GM12878 (cell line): ENCODE results near the gene NTM. TPM values are rescaled to one million over a fixed set of nuclear protein-coding genes. Genes with fewer than 3 reads are reported as not detected.

Source experiments
- BACH1 ChIP-seq: fragments of 450-650 bp; IDR thresholded peaks from 2 replicates; pipeline ENCODE4 v1.6.1; 2017; ENCODE audit warnings: mild to moderate bottlenecking, borderline replicate concordance
- BRCA1 ChIP-seq: IDR thresholded peaks from 2 replicates; pipeline ENCODE4 v1.6.1; 2011; ENCODE audit warnings: low read depth, low read length, improper control_type of control experiment
- CHD1 ChIP-seq: IDR thresholded peaks from 2 replicates; pipeline ENCODE4 v1.6.1; 2012; ENCODE audit warnings: low read depth, low read length, improper control_type of control experiment
- CHD4 ChIP-seq: fragments of 200-600 bp; sonication (generic); IDR thresholded peaks from 2 replicates; pipeline ENCODE4 v1.6.1; 2016; ENCODE audit warnings: mild to moderate bottlenecking
- FOXM1 ChIP-seq: IDR thresholded peaks from 2 replicates; pipeline ENCODE4 v1.6.1; 2012; ENCODE audit warnings: low read depth, mild to moderate bottlenecking, inconsistent platforms, low read length, moderate library complexity
- HDAC6 ChIP-seq: fragments of 200-600 bp; sonication (generic); IDR thresholded peaks from one replicate; pipeline ENCODE4 v1.8.0; 2017; ENCODE audit warnings: antibody characterized with exemption; ENCODE audit not compliant: unreplicated experiment
- HDGF ChIP-seq: fragments of 450-650 bp; IDR thresholded peaks from 2 replicates; pipeline ENCODE4 v1.6.1; 2016; ENCODE audit warnings: antibody characterized with exemption
- IKZF1 ChIP-seq: fragments of 450-650 bp; conservative IDR thresholded peaks from 2 replicates; pipeline ENCODE4 v1.6.1; 2017; ENCODE audit warnings: antibody characterized with exemption, mild to moderate bottlenecking
- IRF3 ChIP-seq: fragments of 450-650 bp; IDR thresholded peaks from 2 replicates; pipeline ENCODE4 v1.6.1; 2014; ENCODE audit warnings: mild to moderate bottlenecking
- MTA2 ChIP-seq: fragments of 450-650 bp; IDR thresholded peaks from 2 replicates; pipeline ENCODE4 v1.6.1; 2016; ENCODE audit warnings: low read depth, mild to moderate bottlenecking, moderate library complexity
- MYB ChIP-seq: fragments of 150-350 bp; IDR thresholded peaks from 2 replicates; pipeline ENCODE4 v1.6.1; 2014; ENCODE audit warnings: mild to moderate bottlenecking, low read depth, low read length, borderline replicate concordance
- NR2C2 ChIP-seq: IDR thresholded peaks from 2 replicates; pipeline ENCODE4 v1.6.1; 2011; ENCODE audit warnings: borderline replicate concordance, low read depth; ENCODE audit not compliant: control insufficient read depth, insufficient read length
- PAX8 ChIP-seq: fragments of 450-650 bp; IDR thresholded peaks from 2 replicates; pipeline ENCODE4 v1.6.1; 2017; ENCODE audit warnings: mild to moderate bottlenecking, moderate library complexity
- RAD51 ChIP-seq: fragments of 450-650 bp; IDR thresholded peaks from 2 replicates; pipeline ENCODE4 v1.6.1; 2016; ENCODE audit warnings: moderate library complexity, mild to moderate bottlenecking, inconsistent platforms
- RCOR1 ChIP-seq: conservative IDR thresholded peaks from 2 replicates; pipeline ENCODE4 v1.6.1; 2012; ENCODE audit warnings: low read depth, low read length, improper control_type of control experiment
- RUNX3 ChIP-seq: IDR thresholded peaks from 2 replicates; pipeline ENCODE4 v1.6.1; 2012; ENCODE audit warnings: low read length, inconsistent platforms
- SMAD1 ChIP-seq: fragments of 450-650 bp; IDR thresholded peaks from 2 replicates; pipeline ENCODE4 v1.6.1; 2018; ENCODE audit warnings: mild to moderate bottlenecking, low read depth; ENCODE audit not compliant: partially characterized antibody
- SMARCA5 ChIP-seq: fragments of 450-650 bp; IDR thresholded peaks from 2 replicates; pipeline ENCODE4 v1.6.1; 2017; ENCODE audit warnings: mild to moderate bottlenecking
- SMC3 ChIP-seq: IDR thresholded peaks from 2 replicates; pipeline ENCODE4 v1.6.1; 2011; ENCODE audit warnings: low read length, improper control_type of control experiment, borderline replicate concordance
- SP1 ChIP-seq: IDR thresholded peaks from one replicate; pipeline ENCODE4 v1.6.1; 2011; ENCODE audit warnings: low read depth, low read length
- SPI1 ChIP-seq: IDR thresholded peaks from 2 replicates; pipeline ENCODE4 v1.6.1; 2011; ENCODE audit warnings: low read depth, mild to moderate bottlenecking, low read length, moderate library complexity, borderline replicate concordance; ENCODE audit not compliant: insufficient read depth
- STAT3 ChIP-seq: IDR thresholded peaks from 2 replicates; pipeline ENCODE4 v1.6.1; 2011; ENCODE audit warnings: low read depth, low read length, improper control_type of control experiment
- TCF3 ChIP-seq: IDR thresholded peaks from 2 replicates; pipeline ENCODE4 v1.6.1; 2012; ENCODE audit warnings: low read depth, mild to moderate bottlenecking, low read length, borderline replicate concordance; ENCODE audit not compliant: insufficient read depth
- polyA plus RNA-seq, 11 experiments: library from polyadenylated mRNA; depleted of rRNA in 4 of 11; unstranded in 6 of 11; stranded (reverse) in 5 of 11; fragments of >200 nt; fragmentation: Nextera tagmentation in 4 of 11; fragmentation: Illumina TruSeq in 1 of 11; extraction: Ambion mirVana in 4 of 11; extraction: Trizol in 1 of 11; gene quantifications; 1 replicate in 1 of 11; 2 replicates in 10 of 11; pipeline versions ENCODE4 v1.2.1 to v1.2.3, GENCODE V29; 2011 to 2016; ENCODE audit warnings: inconsistent platforms in 2 of 11, missing spikeins in 2 of 11, low read depth in 1 of 11
- total RNA-seq, 4 experiments: library from RNA; depleted of rRNA in 3 of 4; stranded (reverse); fragments of >200 nt in 3 of 4; fragmentation: Illumina TruSeq in 1 of 4; extraction: Trizol in 1 of 4; gene quantifications; 2 replicates each; pipeline versions ENCODE4 v1.2.1 to v1.2.3, GENCODE V29; 2013 to 2021
- TF ChIP-seq, protein P1 (sequence below): IDR thresholded peaks from 2 replicates; pipeline ENCODE4 v1.6.1; 2012; ENCODE audit warnings: low read length, inconsistent platforms
- TF ChIP-seq, protein P2 (sequence below): fragments of 450-650 bp; IDR thresholded peaks from 2 replicates; pipeline ENCODE4 v1.6.1; 2017; ENCODE audit warnings: mild to moderate bottlenecking, low read depth, inconsistent platforms; ENCODE audit not compliant: poor library complexity, severe bottlenecking

The NTM gene
- total and polyA plus RNA-seq, 10 of the 15 experiments (the other 5 are each of a cell fraction or from before 2014, with no cell fraction given): not detected

- TF ChIP-seq RAD51 (no peak; the same call in 1 of the 2 replicates), SP1 (peak; percentile 51), IKZF1 (peak; percentile 64), FOXM1 (peak; percentile 76; the same call in 1 of the 2 replicates), HDGF (no peak), TCF3 (no peak), RUNX3 (peak; percentile 64), PAX8 (no peak), SMARCA5 (no peak), RCOR1 (peak; percentile 68; the same call in 1 of the 2 replicates), BACH1 (peak; percentile 90; the same call in 1 of the 2 replicates), NR2C2 (no peak), CHD1 (no peak), CHD4 (no peak), SMC3 (no peak), SMAD1 (no peak), MTA2 (peak; percentile 100), SPI1 (no peak), MYB (no peak), BRCA1 (no peak), STAT3 (0 out of 2 replicates have a peak, but pooled peaks have one; percentile 40), IRF3 (no peak), HDAC6 (no peak)
- TF ChIP-seq, protein P1, sequence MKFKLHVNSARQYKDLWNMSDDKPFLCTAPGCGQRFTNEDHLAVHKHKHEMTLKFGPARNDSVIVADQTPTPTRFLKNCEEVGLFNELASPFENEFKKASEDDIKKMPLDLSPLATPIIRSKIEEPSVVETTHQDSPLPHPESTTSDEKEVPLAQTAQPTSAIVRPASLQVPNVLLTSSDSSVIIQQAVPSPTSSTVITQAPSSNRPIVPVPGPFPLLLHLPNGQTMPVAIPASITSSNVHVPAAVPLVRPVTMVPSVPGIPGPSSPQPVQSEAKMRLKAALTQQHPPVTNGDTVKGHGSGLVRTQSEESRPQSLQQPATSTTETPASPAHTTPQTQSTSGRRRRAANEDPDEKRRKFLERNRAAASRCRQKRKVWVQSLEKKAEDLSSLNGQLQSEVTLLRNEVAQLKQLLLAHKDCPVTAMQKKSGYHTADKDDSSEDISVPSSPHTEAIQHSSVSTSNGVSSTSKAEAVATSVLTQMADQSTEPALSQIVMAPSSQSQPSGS: peak; percentile 81
- TF ChIP-seq, protein P2, sequence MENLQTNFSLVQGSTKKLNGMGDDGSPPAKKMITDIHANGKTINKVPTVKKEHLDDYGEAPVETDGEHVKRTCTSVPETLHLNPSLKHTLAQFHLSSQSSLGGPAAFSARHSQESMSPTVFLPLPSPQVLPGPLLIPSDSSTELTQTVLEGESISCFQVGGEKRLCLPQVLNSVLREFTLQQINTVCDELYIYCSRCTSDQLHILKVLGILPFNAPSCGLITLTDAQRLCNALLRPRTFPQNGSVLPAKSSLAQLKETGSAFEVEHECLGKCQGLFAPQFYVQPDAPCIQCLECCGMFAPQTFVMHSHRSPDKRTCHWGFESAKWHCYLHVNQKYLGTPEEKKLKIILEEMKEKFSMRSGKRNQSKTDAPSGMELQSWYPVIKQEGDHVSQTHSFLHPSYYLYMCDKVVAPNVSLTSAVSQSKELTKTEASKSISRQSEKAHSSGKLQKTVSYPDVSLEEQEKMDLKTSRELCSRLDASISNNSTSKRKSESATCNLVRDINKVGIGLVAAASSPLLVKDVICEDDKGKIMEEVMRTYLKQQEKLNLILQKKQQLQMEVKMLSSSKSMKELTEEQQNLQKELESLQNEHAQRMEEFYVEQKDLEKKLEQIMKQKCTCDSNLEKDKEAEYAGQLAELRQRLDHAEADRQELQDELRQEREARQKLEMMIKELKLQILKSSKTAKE: no peak
These were observed 522.9 kb downstream of the NTM start (continued) for GRCh38 chr11:131893103-131893890.
